Activated T-helper 1 cell treated with Interleukin-2 at 50 U/mL for 16 hours (primary cell): ENCODE results near the gene ELOVL1.
"Not testable (repeated sequence)": the region's sequence is repeated elsewhere in the genome, so short reads cannot be mapped to it uniquely, and the experiment has no call there.

ENCODE experiments used
- DNase-seq: peaks from one replicate; pipeline ENCODE4 v3.0.0-alpha.2; 2020; ENCODE audit warnings: low read depth

The ELOVL1 gene

DNA sequence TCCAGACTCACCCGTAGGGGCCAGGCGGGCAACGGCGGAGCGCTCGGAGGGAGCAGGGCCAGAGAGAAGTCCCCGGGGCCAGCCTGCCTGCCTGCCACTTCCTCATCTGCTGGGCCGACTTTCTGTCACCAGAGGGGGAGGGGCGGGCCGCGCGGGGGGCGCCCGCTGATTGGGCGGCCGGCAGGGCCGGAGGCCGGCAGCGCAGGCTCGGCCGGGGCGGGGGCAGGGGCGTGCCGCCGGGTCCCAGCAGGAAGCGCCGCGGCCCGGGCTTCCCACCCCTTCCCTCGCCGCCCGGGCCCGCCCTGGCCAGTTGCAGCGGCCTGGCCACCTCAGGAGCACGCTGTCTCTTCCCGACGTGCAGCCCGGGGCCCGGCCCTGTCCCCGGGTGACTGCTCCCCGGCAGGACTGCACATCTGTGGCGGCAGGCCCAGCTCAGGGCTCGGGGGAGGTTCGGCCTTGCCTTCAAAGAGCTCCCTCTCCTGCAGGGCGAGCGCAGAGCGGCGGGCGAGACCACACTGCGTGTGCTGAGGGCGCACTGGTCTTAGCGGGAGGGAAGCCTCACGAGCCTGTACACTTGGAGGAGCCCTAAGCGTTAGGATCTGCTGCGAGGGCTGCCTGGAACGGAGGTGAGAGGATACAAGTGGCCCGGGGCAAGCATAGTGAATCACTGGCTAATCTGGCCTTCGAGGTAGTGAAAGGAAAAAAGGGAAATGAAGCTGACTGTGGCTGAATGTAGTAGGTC is at the start of gene ELOVL1:
ELOVL1 (minus strand) TSS at position 108 of the 742 bp plus-strand sequence. CDS start 2,402 bp downstream, outside the sequence.
- DNase-seq = peak; percentile 79

DNA sequence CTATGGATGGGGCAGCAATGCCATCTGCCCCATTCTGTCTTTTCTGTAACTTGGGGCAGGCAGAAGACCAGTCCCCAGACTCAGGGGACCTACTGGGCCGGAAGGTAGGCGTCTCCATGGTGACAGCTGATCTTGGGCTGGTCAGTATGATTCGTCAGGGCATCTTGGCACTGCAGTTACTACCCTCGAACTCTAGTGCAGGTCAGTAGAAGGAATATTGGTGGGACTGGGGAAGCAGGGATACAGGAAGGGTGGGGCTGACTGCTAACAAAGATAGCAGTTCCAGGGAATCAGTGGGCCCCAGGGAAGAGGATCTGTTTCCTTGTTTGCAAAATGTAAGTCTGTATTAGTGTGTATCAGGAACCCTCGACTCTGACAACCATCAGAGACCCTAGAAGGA is 48.1 kb upstream of the ELOVL1 start:
- no peak for DNase-seq

DNA sequence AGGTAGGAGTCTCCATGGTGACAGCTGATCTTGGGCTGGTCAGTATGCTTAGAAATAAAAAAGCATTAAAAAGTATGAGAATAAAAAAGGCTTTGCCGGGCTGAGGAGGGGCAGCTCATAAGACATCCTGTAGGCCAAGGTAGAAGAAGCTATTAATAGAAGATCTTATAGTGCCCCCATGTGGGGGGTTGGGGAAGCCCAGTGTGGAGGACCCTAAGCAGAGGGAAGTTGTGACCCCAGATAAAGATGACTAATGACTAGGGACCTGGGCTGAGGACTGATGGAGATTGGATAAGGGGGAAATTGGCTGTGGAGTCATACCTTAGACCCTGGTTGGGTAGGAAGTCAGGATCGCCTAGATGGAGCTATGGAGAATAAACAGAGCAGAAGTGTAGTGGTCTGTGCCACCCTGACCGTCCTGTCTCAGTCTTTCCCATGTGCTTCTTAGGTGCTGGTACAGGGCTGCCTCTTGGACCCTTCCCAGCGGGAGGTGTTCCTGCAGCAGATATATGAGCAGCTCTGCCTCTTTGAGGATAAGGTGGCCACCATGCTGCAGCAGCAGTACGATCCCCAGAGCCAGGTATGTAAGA is 46.9 kb upstream of the ELOVL1 start:
- DNase-seq = peak; percentile 20

GRCh38 chr1:43413426-43413825 is 45.6 kb upstream of the ELOVL1 start:
- DNase-seq = not testable (repeated sequence)

GRCh38 chr1:43410571-43410970 is 42.8 kb upstream of the ELOVL1 start:
- no peak for DNase-seq

DNA sequence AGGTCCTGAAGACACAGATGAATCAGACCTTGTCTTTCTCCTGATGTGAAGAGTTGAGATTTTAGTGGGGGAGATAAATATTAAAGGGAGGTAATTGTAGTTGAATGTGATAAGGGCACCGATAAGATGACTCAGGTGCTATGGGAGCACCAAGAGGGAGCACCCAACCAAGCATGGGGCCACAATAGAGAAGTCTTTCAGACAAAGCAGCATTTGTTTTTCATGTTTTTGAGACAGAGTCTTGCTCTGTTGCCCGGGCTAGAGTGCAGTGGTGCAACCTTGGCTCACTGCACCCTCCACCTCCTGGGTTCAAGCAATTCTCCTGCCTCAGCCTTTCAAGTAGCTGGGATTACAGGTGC is 38.0 kb upstream of the ELOVL1 start:
- no peak for DNase-seq

DNA sequence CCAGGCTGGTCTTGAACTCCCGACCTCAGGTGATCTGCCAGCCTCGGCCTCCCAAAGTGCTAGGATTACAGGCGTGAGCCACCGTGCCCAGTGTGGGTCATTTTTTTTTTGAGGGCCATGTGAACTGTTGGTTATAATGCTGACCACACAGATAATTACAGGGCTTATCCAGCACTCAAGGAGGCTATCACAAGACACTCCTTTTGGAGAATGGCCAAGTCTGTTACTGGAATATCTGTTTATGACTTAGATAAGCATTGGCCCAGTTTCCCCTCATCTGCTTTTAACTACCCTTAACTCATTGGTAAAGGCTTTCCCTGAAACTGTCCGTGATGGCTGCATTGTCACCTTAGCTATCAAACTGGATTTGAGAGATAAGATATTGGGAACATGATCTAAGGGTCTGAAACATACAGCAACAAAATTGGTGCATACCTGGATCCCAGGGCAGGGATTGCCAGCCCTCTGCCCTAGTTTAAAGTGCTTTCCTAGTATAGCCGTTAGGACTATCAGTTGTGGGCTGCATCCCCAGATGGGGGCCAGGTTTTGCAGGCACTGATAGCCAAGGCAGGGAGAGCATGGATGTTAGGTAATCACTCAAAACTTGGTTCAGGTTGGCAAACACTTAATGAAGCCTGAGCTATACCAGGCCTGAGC is 37.5 kb upstream of the ELOVL1 start:
- DNase-seq = no peak

DNA sequence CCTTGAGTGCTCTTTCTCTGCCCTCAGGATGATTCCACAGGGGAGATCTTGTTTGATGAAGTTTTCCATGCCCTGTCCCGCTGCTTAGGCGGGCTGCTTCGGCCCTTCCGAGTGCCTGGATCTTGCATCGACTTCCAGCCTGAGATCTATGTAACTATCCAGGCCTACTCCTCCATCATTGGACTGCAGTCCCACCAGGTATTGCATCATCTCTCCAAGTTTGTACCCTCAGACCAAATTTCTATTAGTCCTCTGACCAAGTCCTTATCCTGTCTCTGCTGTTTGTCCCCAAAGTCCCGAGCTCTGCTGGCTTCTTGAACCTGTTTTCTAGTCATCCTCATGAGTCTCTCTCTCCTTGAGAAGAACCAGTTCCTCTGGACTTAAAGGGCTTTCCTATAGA is 36.5 kb upstream of the ELOVL1 start:
- no peak for DNase-seq

- no peak for DNase-seq
Measured at GRCh38 chr1:43402089-43402865, 34.5 kb upstream of the ELOVL1 start.

DNA sequence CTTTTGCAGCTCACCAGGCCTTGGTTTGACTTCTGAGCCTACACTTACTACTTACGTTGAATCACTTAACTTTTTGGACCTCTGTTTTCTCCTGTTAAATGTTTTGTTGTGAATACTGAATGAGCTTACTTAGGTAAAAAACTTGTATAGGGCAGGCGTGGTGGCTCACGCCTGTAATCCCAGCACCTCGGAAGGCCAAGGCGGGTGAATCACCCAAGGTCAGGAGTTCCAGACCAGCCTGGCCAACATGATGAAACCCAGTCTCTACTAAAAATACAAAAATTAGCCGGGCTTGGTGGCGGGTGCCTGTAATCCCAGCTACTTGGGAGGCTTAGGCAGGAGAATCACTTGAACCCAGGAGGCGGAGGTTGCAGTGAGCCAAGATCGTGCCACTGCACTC is 32.6 kb upstream of the ELOVL1 start:
- not testable (repeated sequence) for DNase-seq

DNA sequence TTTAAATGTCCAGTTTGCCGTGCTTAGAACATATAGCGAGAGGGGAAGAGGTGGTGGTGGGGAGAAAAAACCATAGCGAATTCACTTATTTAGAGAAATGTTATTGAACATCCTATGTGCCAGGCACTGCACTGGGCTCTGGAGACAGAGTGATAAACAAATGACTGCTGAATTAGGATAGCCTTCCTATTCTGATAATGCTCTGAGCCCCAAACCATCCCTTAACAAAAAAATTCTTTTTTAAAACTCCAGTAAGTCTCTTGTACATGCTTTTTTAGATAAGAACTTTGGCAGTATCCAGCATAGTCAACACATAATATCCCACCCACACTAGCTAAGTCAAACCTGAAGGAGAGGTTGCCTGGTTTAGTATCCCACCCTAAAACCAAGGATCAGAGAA is 30.4 kb upstream of the ELOVL1 start:
- no peak for DNase-seq

- no peak for DNase-seq
Measured at GRCh38 chr1:43396059-43396458, 28.2 kb upstream of the ELOVL1 start.

GRCh38 chr1:43395523-43395922 is 27.7 kb upstream of the ELOVL1 start:
- DNase-seq = no peak

DNA sequence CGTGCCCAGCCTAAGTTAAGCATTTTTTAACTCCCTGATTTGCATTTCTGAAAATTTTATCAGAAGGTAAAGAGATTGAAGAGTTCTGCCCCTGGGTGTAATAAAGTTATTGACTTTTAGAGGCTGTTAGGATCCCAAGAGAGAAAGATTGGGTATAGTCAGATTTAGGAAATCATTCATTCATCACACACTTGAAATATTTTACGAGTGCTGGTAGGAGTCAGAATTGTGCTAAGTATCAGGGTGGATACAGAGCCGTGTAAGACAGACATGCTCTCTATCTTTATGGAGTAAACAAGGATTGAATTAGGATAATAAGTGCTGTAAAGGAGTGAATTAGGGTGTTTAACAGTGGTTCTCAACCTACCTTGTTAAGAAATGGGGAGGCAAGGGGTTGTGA is 24.9 kb upstream of the ELOVL1 start:
- DNase-seq = no peak

DNA sequence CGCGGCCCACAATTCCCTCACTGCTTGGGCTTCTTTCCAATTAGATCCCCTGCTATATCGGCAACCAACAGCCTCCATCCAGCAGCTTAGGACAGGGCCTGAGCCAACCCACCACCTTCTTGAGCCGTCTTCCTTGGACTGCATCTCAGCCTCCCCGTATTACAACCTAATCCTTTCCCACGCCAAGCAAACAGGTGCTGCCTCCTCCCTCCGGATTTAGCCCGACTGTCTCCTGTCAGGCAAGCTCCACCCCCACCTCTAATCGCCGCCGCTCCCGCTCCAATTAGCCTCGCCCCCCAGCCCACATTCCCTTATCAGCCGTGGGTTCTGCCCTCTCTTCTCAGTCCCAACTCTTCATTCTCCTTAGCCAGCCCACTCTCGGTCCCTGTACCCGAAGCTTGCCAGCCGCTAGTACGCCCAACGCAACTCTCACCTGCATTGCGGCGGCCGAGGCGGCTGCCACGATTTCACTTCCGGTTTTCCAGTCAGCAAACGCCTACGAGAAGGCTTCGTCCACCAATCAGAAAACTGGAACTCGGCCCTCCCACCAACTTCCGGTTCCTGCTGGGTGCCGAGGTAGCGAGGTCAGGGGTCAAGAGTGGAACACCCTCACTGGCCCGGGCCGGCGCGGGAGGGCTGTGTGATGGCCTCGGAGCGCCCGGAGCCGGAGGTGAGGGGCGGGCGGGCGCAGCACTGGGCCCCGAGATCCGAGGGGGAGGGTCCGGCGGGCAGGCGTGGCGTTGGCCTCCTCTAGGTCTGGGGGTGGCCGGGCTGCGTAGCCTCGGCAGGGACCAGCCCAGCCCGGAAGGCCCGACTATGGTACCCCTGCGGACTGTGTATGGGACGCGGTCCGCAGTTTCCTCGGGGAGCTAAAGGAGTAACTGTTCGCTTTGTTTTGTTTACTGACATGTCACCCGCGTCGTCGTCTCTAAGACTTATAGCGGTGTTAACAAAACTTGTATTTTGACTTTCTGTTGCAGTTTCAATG is 21.8 kb upstream of the ELOVL1 start, which contains the start of the genes MED8 and SZT2:
MED8 (minus strand) TSS at position 475 of the 988 bp plus-strand sequence; CDS start at position 439, 36 bp downstream.
SZT2 (plus strand) TSS at position 574 of the 988 bp plus-strand sequence; CDS start at position 644, 70 bp downstream.
- DNase-seq = peak; percentile 87

DNA sequence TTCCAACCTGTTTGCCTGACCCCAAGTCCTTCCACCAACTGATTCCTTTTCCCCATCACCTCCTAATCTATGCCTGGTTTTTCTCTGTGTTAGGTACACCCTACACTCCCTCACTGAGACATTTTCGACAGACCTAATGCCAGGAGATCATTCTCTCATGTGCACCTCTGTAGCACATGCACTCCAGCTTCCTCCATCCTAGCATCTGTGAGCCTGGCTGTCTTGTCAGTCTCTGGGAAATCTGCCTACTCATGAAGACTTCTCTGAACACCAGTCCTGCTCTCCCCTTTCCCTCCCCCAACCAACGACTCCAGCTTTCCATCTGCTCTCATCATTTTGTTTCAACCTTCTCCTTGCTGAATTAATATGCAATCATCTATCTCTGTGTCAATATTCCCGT is 20.8 kb upstream of the ELOVL1 start:
- DNase-seq = no peak

DNA sequence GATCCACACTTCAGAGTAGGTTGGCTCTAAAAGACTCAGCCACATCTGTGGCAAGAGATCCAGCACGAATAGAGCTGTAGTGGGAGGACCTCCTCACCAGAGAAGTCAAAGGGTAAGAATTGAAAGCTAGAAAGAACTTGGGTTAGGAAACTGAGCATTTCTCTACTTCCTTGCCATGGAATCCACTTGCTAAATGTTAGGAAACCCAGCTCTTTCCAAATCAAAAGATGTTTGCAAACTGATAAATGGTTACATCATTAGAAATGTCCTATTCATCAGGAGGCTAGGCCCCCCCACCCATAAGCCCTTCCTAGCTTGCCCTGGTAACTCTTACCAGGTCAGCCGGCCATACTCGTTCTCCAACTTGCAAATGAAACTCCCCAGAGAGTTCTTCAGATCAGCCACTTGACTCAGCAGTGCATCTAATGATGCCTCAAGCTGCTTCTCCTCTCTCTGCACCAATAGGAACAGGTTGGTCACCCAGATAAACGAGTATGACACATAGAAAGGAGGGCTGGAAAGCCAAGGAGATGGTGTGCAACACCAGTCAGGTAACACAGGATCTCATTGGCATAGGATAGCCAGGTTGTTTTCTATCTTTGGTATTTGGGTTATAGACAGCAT is 20.3 kb upstream of the ELOVL1 start:
- no peak for DNase-seq

DNA sequence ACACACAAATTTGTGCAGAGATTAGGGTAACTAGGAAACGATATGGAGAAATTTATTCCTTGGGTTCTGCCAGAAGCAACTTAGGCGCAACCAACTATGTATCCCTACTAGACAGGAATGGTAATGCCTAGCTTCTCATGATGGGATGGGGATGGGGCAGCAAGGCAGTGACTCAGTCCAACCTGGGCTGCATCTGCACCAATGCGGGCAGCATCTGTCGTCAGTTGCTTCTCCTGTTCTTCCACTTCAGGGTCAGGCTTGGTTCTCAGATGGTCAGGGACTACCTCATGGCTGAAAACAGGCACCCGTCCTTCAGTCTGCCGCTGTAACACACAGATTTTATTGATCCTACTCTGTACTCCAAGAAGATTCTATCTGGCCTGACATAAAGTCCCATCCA is 18.9 kb upstream of the ELOVL1 start:
- no peak for DNase-seq

DNA sequence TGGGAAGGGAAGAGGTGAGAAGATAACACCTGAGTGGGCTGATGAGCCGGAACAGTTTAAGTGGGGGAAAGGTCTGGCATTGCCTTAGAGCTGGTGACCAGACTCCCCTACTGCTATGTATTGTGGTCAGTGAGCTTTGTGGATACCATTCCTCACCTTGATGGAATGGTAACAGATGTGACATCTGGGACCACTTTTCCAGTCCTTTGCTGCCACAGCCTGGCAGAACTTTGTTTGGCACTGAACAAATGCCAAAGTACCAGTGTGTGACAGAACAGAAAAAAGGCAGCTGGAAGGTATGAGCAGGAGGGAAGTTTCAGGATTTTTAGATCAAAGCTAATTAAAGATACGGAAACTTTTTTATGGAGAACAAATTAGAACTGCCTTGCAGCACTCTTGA is 15.6 kb upstream of the ELOVL1 start:
- no peak for DNase-seq

DNA sequence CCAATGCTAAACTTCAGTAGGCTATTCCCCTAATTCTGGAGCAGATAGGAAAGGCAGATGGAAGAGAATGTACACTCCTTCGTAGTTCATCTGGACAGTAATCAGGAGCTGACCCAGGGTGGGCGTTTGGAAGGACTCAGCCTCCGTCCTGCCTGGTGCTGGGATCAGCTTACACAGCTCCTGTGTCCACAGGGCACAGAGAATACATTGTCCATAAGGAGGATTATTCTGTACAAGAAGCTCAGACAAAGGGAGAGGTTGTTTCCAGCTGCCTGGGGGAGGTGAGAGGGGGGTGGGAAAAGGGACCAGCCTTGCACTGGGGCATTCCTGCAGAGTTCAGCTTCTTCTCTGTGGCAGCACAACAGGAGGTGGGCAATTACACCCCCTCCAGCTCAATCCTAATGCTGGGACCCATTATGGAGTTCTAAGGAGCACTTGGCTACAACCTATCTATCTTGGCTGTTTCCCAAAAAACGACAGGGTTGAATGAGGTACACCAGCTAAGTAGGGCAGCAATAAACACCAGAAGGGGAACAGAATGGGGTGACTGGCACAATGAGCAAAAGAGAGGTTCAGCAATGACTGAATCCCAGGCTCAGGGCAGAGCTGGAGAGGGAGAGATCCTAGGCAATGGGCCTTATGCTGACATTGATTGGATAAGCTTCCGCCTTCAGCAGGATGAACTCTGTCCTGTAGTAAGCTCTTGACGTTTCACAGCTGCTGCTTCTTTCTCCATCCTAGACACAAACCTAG is 14.4 kb upstream of the ELOVL1 start:
- no peak for DNase-seq
